Endothelial cell of umbilical vein (primary cell): ENCODE measurements around the gene CMSS1. TPM values are rescaled to one million over a fixed set of nuclear protein-coding genes. Genes with fewer than 3 reads are reported as not detected.

Source experiments
- BruUV-seq: library from RNA; stranded (reverse); fragments of 400-500 nt; replicated peaks from 2 replicates; lab custom pipeline; 2021; lab: Mats Ljungman, UMichigan
- CTCF ChIA-PET: fragments of 300-600, 350-600 bp; sonication (Branson Sonifier 250); formaldehyde crosslinking; loops from one replicate; lab custom pipeline; 2021; ENCODE audit warnings: antibody characterized with exemption, inconsistent platforms; lab: Charles Lee
- POLR2A ChIA-PET: fragments of 300-600, 350-600 bp; sonication (Branson Sonifier 250); formaldehyde crosslinking; loops from one replicate; lab custom pipeline; 2021; ENCODE audit warnings: antibody characterized with exemption, inconsistent platforms; lab: Charles Lee
- DNase-seq: peaks from one replicate; pipeline ENCODE4 v3.0.0-alpha.2; 2011; ENCODE audit warnings: low read depth, low spot score
- FAIRE-seq: peaks from 2 replicates; lab custom pipeline; 2011; peaks lifted over from hg19 to GRCh38; lab: Jason Lieb, UNC
- H2AFZ ChIP-seq: 2 replicates; pipeline ENCODE4 v1.6.0; 2012; ENCODE audit warnings: low read depth, low read length, control low read depth, inconsistent platforms
- H3K27ac ChIP-seq: 2 replicates; pipeline ENCODE4 v1.5.1; 2011; ENCODE audit warnings: low read depth, mild to moderate bottlenecking, control low read depth, low read length, moderate library complexity; ENCODE audit not compliant: insufficient read depth
- H3K27me3 ChIP-seq, 2 experiments: 2 replicates each; pipeline versions ENCODE4 v1.6.0 to v1.6.1; 2011; ENCODE audit warnings: low read length in 2 of 2, mixed read lengths in 1 of 2; ENCODE audit not compliant: control insufficient read depth in 2 of 2, insufficient read depth in 2 of 2
- H3K36me3 ChIP-seq, 2 experiments: 2 replicates in 1 of 2; 3 replicates in 1 of 2; pipeline ENCODE4 v1.5.1; 2011; ENCODE audit warnings: low read length in 2 of 2, mild to moderate bottlenecking in 1 of 2, moderate library complexity in 1 of 2; ENCODE audit not compliant: control insufficient read depth in 2 of 2, insufficient read depth in 2 of 2; ENCODE audit errors: extremely low read depth in 1 of 2
- H3K4me1 ChIP-seq: 3 replicates; pipeline ENCODE4 v1.5.1; 2011; ENCODE audit warnings: mild to moderate bottlenecking, low read length; ENCODE audit not compliant: control insufficient read depth, insufficient read depth; ENCODE audit errors: extremely low read depth
- H3K4me2 ChIP-seq: 2 replicates; pipeline ENCODE4 v1.6.1; 2011; ENCODE audit warnings: low read length, control low read depth, mixed read lengths; ENCODE audit not compliant: insufficient read depth
- H3K4me3 ChIP-seq, 3 experiments: fragments of 200-600 bp in 1 of 3; sonication (generic), shearing (Covaris generic) in 1 of 3; replicated peaks in 1 of 3; 2 replicates each; pipeline ENCODE4 v1.5.1; 2011 to 2016; ENCODE audit warnings: control low read depth in 3 of 3, low read length in 3 of 3, mild to moderate bottlenecking in 2 of 3, inconsistent platforms in 1 of 3, low read depth in 1 of 3, moderate library complexity in 1 of 3; ENCODE audit not compliant: insufficient read depth in 1 of 3
- H3K79me2 ChIP-seq: 2 replicates; pipeline ENCODE4 v1.6.0; 2012; ENCODE audit warnings: low read length, inconsistent platforms; ENCODE audit not compliant: control insufficient read depth, insufficient read depth
- H3K9ac ChIP-seq: replicated peaks from 2 replicates; pipeline ENCODE3; 2011; ENCODE audit warnings: low read length, control low read depth; ENCODE audit not compliant: insufficient read depth; ENCODE audit errors: extremely low read depth
- H3K9me1 ChIP-seq: replicated peaks from 3 replicates; pipeline ENCODE4 v1.6.0; 2011; ENCODE audit warnings: mild to moderate bottlenecking, low read length; ENCODE audit not compliant: control insufficient read depth, insufficient read depth; ENCODE audit errors: extremely low read depth
- H3K9me3 ChIP-seq: replicated peaks from 2 replicates; pipeline ENCODE4 v1.5.1; 2012; ENCODE audit warnings: low read length, inconsistent platforms; ENCODE audit not compliant: control insufficient read depth, insufficient read depth
- H4K20me1 ChIP-seq: replicated peaks from 2 replicates; pipeline ENCODE3; 2011; ENCODE audit warnings: mild to moderate bottlenecking, low read length; ENCODE audit not compliant: control insufficient read depth, insufficient read depth; ENCODE audit errors: extremely low read depth
- CTCF ChIP-seq, 2 donors: IDR thresholded peaks; 1 replicate in 1 of 2; 2 replicates in 1 of 2; pipeline ENCODE4 v1.5.1; 2011; ENCODE audit warnings: low read length in 2 of 2, mild to moderate bottlenecking in 2 of 2, moderate library complexity in 2 of 2, control low read depth in 1 of 2, inconsistent platforms in 1 of 2, low read depth in 1 of 2; ENCODE audit not compliant: insufficient read depth in 1 of 2; ENCODE audit errors: extremely low read depth in 1 of 2
- EZH2 ChIP-seq: IDR thresholded peaks from 2 replicates; pipeline ENCODE4 v1.6.1; 2012; ENCODE audit warnings: borderline replicate concordance, low read depth, mild to moderate bottlenecking, moderate library complexity, low read length, inconsistent platforms; ENCODE audit not compliant: severe bottlenecking
- FOS ChIP-seq: IDR thresholded peaks from 2 replicates; pipeline ENCODE4 v1.6.1; 2011; ENCODE audit warnings: mild to moderate bottlenecking, low read length, moderate library complexity, borderline replicate concordance; ENCODE audit not compliant: insufficient read depth
- GATA2 ChIP-seq: IDR thresholded peaks from 2 replicates; pipeline ENCODE4 v1.7.0; 2011; ENCODE audit warnings: low read depth, mild to moderate bottlenecking, moderate library complexity, mixed read lengths, low read length; ENCODE audit not compliant: insufficient read length, insufficient read depth
- JUN ChIP-seq: IDR thresholded peaks from 2 replicates; pipeline ENCODE4 v1.6.1; 2011; ENCODE audit warnings: borderline replicate concordance, low read depth; ENCODE audit not compliant: insufficient read length, insufficient read depth
- MAX ChIP-seq: IDR thresholded peaks from 2 replicates; pipeline ENCODE4 v1.6.1; 2011; ENCODE audit not compliant: insufficient read depth, insufficient read length
- MYC ChIP-seq: IDR thresholded peaks from one replicate; pipeline ENCODE4 v1.6.1; 2011; ENCODE audit warnings: mild to moderate bottlenecking, low read depth, low read length
- POLR2A ChIP-seq: IDR thresholded peaks from 2 replicates; pipeline ENCODE4 v1.6.1; 2012; ENCODE audit warnings: low read depth, mild to moderate bottlenecking, control low read depth, low read length
- POLR2AphosphoS5 ChIP-seq: IDR thresholded peaks from 2 replicates; pipeline ENCODE4 v1.6.1; 2012; ENCODE audit warnings: low read depth, mild to moderate bottlenecking, control low read depth, low read length, moderate library complexity; ENCODE audit not compliant: insufficient read depth
- dilution Hi-C: fragments of 300-500 bp; cut with MboI; formaldehyde crosslinking; loops from one replicate; pipeline ENCODE4 v1.15.0; 2019; ENCODE audit warnings: low sequenced_read_pairs; ENCODE audit not compliant: extremely low pct_ligation_motif_present
- intact Hi-C: fragments of 100-400 bp; cut with micrococcal nuclease; formaldehyde crosslinking; loops from one replicate; pipeline ENCODE4 v1.10.0; 2022
- polyA plus RNA-seq, 4 experiments: library from polyadenylated mRNA; depleted of rRNA in 3 of 4; stranded (reverse) in 3 of 4; unstranded in 1 of 4; fragments of >200 nt; gene quantifications; 2 replicates each; pipeline versions ENCODE4 v1.2.1 to v1.2.3, GENCODE V29; 2011 to 2012; ENCODE audit warnings: missing spikeins in 1 of 4
- total RNA-seq: library from RNA; stranded (reverse); gene quantifications from 2 replicates; pipeline ENCODE4 v1.2.3, GENCODE V29; 2021

The CMSS1 gene
- total and polyA plus RNA-seq, 2 donors (not counting 3 experiments of a cell fraction or from before 2014, with no cell fraction given): 9.7 to 60.6 TPM

- no peak overlapping the region for H3K9ac ChIP-seq
- ChIA-PET POLR2A (interaction anchor here (1.1 kb wide), 1 partner anchor 170 kb away, joined by 3 read pairs; no protein-coding TSS in a partner anchor), CTCF (interaction anchor here (1.1 to 2.9 kb wide), 8 partner anchors 12 to 383 kb away, joined by 3 to 9 read pairs (median 4); no protein-coding TSS in a partner anchor)
- H3K4me2 ChIP-seq: peak overlapping the region; percentile 99
- peaks cover 79% of the 10 kb centered on the region for H3K79me2 ChIP-seq
- peaks cover 10% of the 10 kb centered on the region for H4K20me1 ChIP-seq
- peaks cover 46% of the 10 kb centered on the region for H3K4me1 ChIP-seq
- no peaks in the 10 kb centered on the region for H3K27me3 ChIP-seq
- DNase-seq (no peak), FAIRE-seq (no peak)
- peaks cover 4% of the 10 kb centered on the region for H3K9me1 ChIP-seq
- dilution Hi-C loops (no loop called here), intact Hi-C loops (loop anchor here (5.0 kb wide), 2 partner anchors 196 to 286 kb away; no protein-coding TSS in a partner anchor)
- TF ChIP-seq EZH2 (no peak), CTCF (IDR thresholded peaks at IDR 0.05; ENCODE audit: extremely low read depth in 1 of 2, insufficient read depth in 1 of 2, low read depth in 1 of 2, low read length in 2 of 2) (no peak), MAX (no peak), JUN (no peak), POLR2A (no peak), GATA2 (no peak), POLR2AphosphoS5 (no peak), FOS (no peak), MYC (no peak)
- peaks cover 0 to 4% of the 10 kb centered on the region in 2 experiments for H3K36me3 ChIP-seq
- no peaks in the 10 kb centered on the region for H3K9me3 ChIP-seq
- H3K4me3 ChIP-seq: no peak overlapping the region
- BruUV-seq: no TSS peak
- H2AFZ ChIP-seq: no peak overlapping the region
- H3K27ac ChIP-seq: no peak overlapping the region
Observed at GRCh38 chr3:99871231-99872045, 53.8 kb downstream of the CMSS1 start.
